GM12878 (cell line): ENCODE results near the gene TMEM253. TPM values are rescaled to one million over a fixed set of nuclear protein-coding genes. Genes with fewer than 3 reads are reported as not detected.

Source experiments
- ATAC-seq: fragments of 200-7000 bp; cut with Tn5 transposase; 3 replicates; pipeline ENCODE4 v1.9.1; 2020; ENCODE audit warnings: mild to moderate bottlenecking, moderate library complexity
- BruUV-seq: library from RNA; stranded (reverse); fragments of 400-500 nt; replicated peaks from 2 replicates; lab custom pipeline; 2021; lab: Mats Ljungman, UMichigan
- CTCF ChIA-PET: fragments of 300-600 bp; sonication (Branson Sonifier 250); formaldehyde crosslinking; extraction: SDS; loops from one replicate; lab custom pipeline; 2021; ENCODE audit warnings: inconsistent platforms; lab: Yijun Ruan, JAX
- POLR2A ChIA-PET: fragments of 350-600 bp; formaldehyde crosslinking; extraction: SDS; loops from one replicate; lab custom pipeline; 2021; ENCODE audit warnings: inconsistent platforms; lab: Charles Lee
- RAD21 ChIA-PET: fragments of 300-600 bp; sonication (Branson Sonifier 250); formaldehyde crosslinking; loops from one replicate; lab custom pipeline; 2023; ENCODE audit warnings: antibody characterized with exemption; ENCODE audit not compliant: unreplicated experiment; lab: Charles Lee
- SMC1A ChIA-PET: fragments of 300-600 bp; sonication (Branson Sonifier 250); formaldehyde crosslinking; loops from one replicate; lab custom pipeline; 2023; ENCODE audit not compliant: unreplicated experiment, uncharacterized antibody; lab: Charles Lee
- DNase-seq: peaks from one replicate; pipeline ENCODE4 v3.0.0-alpha.2; 2011; ENCODE audit warnings: low read depth, low spot score
- FAIRE-seq: peaks from 3 replicates; lab custom pipeline; 2011; peaks lifted over from hg19 to GRCh38; lab: Jason Lieb, UNC
- H2AFZ ChIP-seq: 2 replicates; pipeline ENCODE4 v1.6.0; 2011; ENCODE audit warnings: low read depth, low read length, control low read depth; ENCODE audit not compliant: control insufficient read depth
- H3K27ac ChIP-seq: 2 replicates; pipeline ENCODE4 v1.5.1; 2011; ENCODE audit warnings: control low read depth; ENCODE audit not compliant: control insufficient read depth, insufficient read depth
- H3K27me3 ChIP-seq, 2 experiments: replicated peaks in 1 of 2; 2 replicates each; pipeline versions ENCODE4 v1.6.0 to v1.6.1; 2011; ENCODE audit warnings: low read length in 1 of 2; ENCODE audit not compliant: control insufficient read depth in 2 of 2, insufficient read depth in 2 of 2
- H3K36me3 ChIP-seq, 2 experiments: 2 replicates each; pipeline ENCODE4 v1.5.1; 2011; ENCODE audit warnings: low read length in 1 of 2; ENCODE audit not compliant: control insufficient read depth in 2 of 2, insufficient read depth in 2 of 2
- H3K4me1 ChIP-seq: 2 replicates; pipeline ENCODE4 v1.6.1; 2011; ENCODE audit warnings: mild to moderate bottlenecking, low read length, moderate library complexity, mixed read lengths; ENCODE audit not compliant: control insufficient read depth, insufficient read depth
- H3K4me2 ChIP-seq: 2 replicates; pipeline ENCODE4 v1.6.0; 2011; ENCODE audit warnings: control low read depth; ENCODE audit not compliant: control insufficient read depth, insufficient read depth
- H3K4me3 ChIP-seq: fragments of 200-600 bp; sonication (generic); 2 replicates; pipeline ENCODE4 v1.5.1; 2016
- H3K79me2 ChIP-seq: 2 replicates; pipeline ENCODE4 v1.6.0; 2011; ENCODE audit warnings: low read length; ENCODE audit not compliant: control insufficient read depth, insufficient read depth
- H3K9ac ChIP-seq: 2 replicates; pipeline ENCODE4 v1.8.0; 2011; ENCODE audit warnings: low read length, control low read depth, mixed read lengths; ENCODE audit not compliant: control insufficient read depth, insufficient read depth
- H3K9me3 ChIP-seq: replicated peaks from 3 replicates; pipeline ENCODE4 v1.5.1; 2011; ENCODE audit warnings: mild to moderate bottlenecking, low read length; ENCODE audit not compliant: control insufficient read depth, insufficient read depth
- H4K20me1 ChIP-seq: 2 replicates; pipeline ENCODE4 v1.6.0; 2011; ENCODE audit not compliant: control insufficient read depth, insufficient read depth
- BMI1 ChIP-seq: fragments of 450-650 bp; IDR thresholded peaks from 2 replicates; pipeline ENCODE4 v1.6.1; 2016; ENCODE audit warnings: mild to moderate bottlenecking, moderate library complexity, borderline replicate concordance
- NFXL1 ChIP-seq: fragments of 450-650 bp; IDR thresholded peaks from 2 replicates; pipeline ENCODE4 v1.6.1; 2017; ENCODE audit warnings: antibody characterized with exemption, mild to moderate bottlenecking, borderline replicate concordance
- SMC3 ChIP-seq: IDR thresholded peaks from 2 replicates; pipeline ENCODE4 v1.6.1; 2011; ENCODE audit warnings: low read length, improper control_type of control experiment, borderline replicate concordance
- SPI1 ChIP-seq: IDR thresholded peaks from 2 replicates; pipeline ENCODE4 v1.6.1; 2011; ENCODE audit warnings: low read depth, mild to moderate bottlenecking, low read length, moderate library complexity, borderline replicate concordance; ENCODE audit not compliant: insufficient read depth
- SREBF2 ChIP-seq: IDR thresholded peaks from 2 replicates; pipeline ENCODE4 v1.6.1; 2012; ENCODE audit warnings: mild to moderate bottlenecking, low read length
- WGBS: methylation state at CpG from one replicate; pipeline ENCODE4 v1.1.6; 2016; ENCODE audit warnings: low lambda C conversion rate; ENCODE audit not compliant: insufficient replicate concordance, insufficient coverage; ENCODE audit errors: missing lambda C conversion rate; 5-methylcytosine and 5-hydroxymethylcytosine counted together
- in situ Hi-C: fragments of 300-500 bp; cut with MboI; formaldehyde crosslinking; loops from 9 replicates; pipeline ENCODE4 v1.14.3; 2018; ENCODE audit warnings: mixed read lengths
- intact Hi-C: fragments of 100-400 bp; cut with micrococcal nuclease; formaldehyde crosslinking; loops from one replicate; pipeline ENCODE4 v1.14.2; 2022; ENCODE audit not compliant: unreplicated experiment
- polyA plus RNA-seq, 11 experiments: library from polyadenylated mRNA; depleted of rRNA in 4 of 11; unstranded in 6 of 11; stranded (reverse) in 5 of 11; fragments of >200 nt; fragmentation: Nextera tagmentation in 4 of 11; fragmentation: Illumina TruSeq in 1 of 11; extraction: Ambion mirVana in 4 of 11; extraction: Trizol in 1 of 11; gene quantifications; 1 replicate in 1 of 11; 2 replicates in 10 of 11; pipeline versions ENCODE4 v1.2.1 to v1.2.3, GENCODE V29; 2011 to 2016; ENCODE audit warnings: inconsistent platforms in 2 of 11, missing spikeins in 2 of 11, low read depth in 1 of 11
- total RNA-seq, 4 experiments: library from RNA; depleted of rRNA in 3 of 4; stranded (reverse); fragments of >200 nt in 3 of 4; fragmentation: Illumina TruSeq in 1 of 4; extraction: Trizol in 1 of 4; gene quantifications; 2 replicates each; pipeline versions ENCODE4 v1.2.1 to v1.2.3, GENCODE V29; 2013 to 2021

TMEM253 gene
- total and polyA plus RNA-seq, 10 of the 15 experiments (the other 5 are each of a cell fraction or from before 2014, with no cell fraction given): 0.11 to 0.48 TPM; not detected in 8

GRCh38 chr14:21087294-21088091 is 13.4 kb upstream of the TMEM253 start:
- in situ Hi-C loops: no loop called here
- Histone ChIP-seq H3K9ac (no peak overlapping the region), H3K79me2 (no peaks in the 10 kb centered on the region), H3K36me3 (no peaks in the 10 kb centered on the region), H3K4me1 (no peaks in the 10 kb centered on the region), H3K27me3 (no peaks in the 10 kb centered on the region), H4K20me1 (no peaks in the 10 kb centered on the region), H3K4me2 (no peak overlapping the region), H3K9me3 (no peaks in the 10 kb centered on the region), H2AFZ (no peak overlapping the region), H3K27ac (no peak overlapping the region), H3K4me3 (no peak overlapping the region)
- WGBS: 46% methylated on average over 19 of the region's 19 CpGs
- TF ChIP-seq BMI1 (peak; percentile 91), SREBF2 (no peak), SPI1 (peak; percentile 50; the same call in 1 of the 2 replicates)
- ChIA-PET SMC1A (interaction anchor here (1.0 to 2.6 kb wide), 2 partner anchors 17 to 72 kb away, joined by 3 to 10 read pairs; no protein-coding TSS in a partner anchor), POLR2A (no interaction called here), RAD21 (interaction anchor here (1.1 to 1.2 kb wide), 2 partner anchors 19 to 72 kb away, joined by 3 to 4 read pairs; no protein-coding TSS in a partner anchor), CTCF (interaction anchor here (1.3 to 5.6 kb wide), 9 partner anchors 8 to 230 kb away, joined by 3 to 61 read pairs (median 4); partner anchors contain the start of genes ARHGEF40 and TMEM253)
- BruUV-seq: no TSS peak
- intact Hi-C loops: no loop called here
- DNase-seq (no peak), FAIRE-seq (peak; percentile 52), ATAC-seq (peak; percentile 29)

GRCh38 chr14:21088687-21089086 is 12.2 kb upstream of the TMEM253 start:
- intact Hi-C loops: no loop called here
- POLR2A ChIA-PET: no interaction called here
- TF ChIP-seq NFXL1: no peak
- no peak for TF ChIP-seq SMC3

More at GRCh38 chr14:21088687-21089086, 12.2 kb upstream of the TMEM253 start:
- H3K4me1 ChIP-seq: no peaks in the 10 kb centered on the region
- ATAC-seq (no peak), FAIRE-seq (no peak), DNase-seq (no peak)
- H2AFZ ChIP-seq: no peak overlapping the region
- SMC1A ChIA-PET: interaction anchor here (1.1 to 2.6 kb wide), 4 partner anchors 20 to 74 kb away, joined by 3 to 10 read pairs (median 6); no protein-coding TSS in a partner anchor
- H3K27me3 ChIP-seq: no peaks in the 10 kb centered on the region
- RAD21 ChIA-PET: interaction anchor here (1.3 to 2.7 kb wide), 5 partner anchors 9 to 74 kb away, joined by 3 to 12 read pairs (median 7); no protein-coding TSS in a partner anchor
- in situ Hi-C loops: no loop called here
- H3K4me2 ChIP-seq: no peak overlapping the region
- H3K9me3 ChIP-seq: no peaks in the 10 kb centered on the region
- no peak overlapping the region for H3K9ac ChIP-seq
- no peaks in the 10 kb centered on the region for H4K20me1 ChIP-seq
- no TSS peak for BruUV-seq
- H3K4me3 ChIP-seq: no peak overlapping the region
- H3K36me3 ChIP-seq: no peaks in the 10 kb centered on the region
- no peak overlapping the region for H3K27ac ChIP-seq
- CTCF ChIA-PET: interaction anchor here (1.2 to 5.6 kb wide), 9 partner anchors 12 to 75 kb away, joined by 3 to 61 read pairs (median 6); partner anchors contain the start of genes ARHGEF40 and TMEM253
- WGBS: 32% methylated on average over 4 of the region's 4 CpGs
- H3K79me2 ChIP-seq: no peaks in the 10 kb centered on the region
